GM12892 (cell line): ENCODE measurements around the gene ASB2.

ENCODE experiments used
- POLR2AphosphoS5 ChIP-seq: IDR thresholded peaks from 2 replicates; pipeline ENCODE4 v1.6.1; 2011; ENCODE audit warnings: low read depth, low read length, control low read depth
- TAF1 ChIP-seq: IDR thresholded peaks from 2 replicates; pipeline ENCODE4 v1.6.1; 2011; ENCODE audit warnings: low read depth, mild to moderate bottlenecking, control low read depth, low read length, borderline replicate concordance

GRCh38 chr14:94001501-94002396 is 25.4 kb upstream of the ASB2 start:
- no peak for TF ChIP-seq POLR2AphosphoS5
- no peak for TF ChIP-seq TAF1
